Astrocyte (in vitro differentiated cells and primary cell): ENCODE data around the gene PAQR4.

Experiments used
- EZH2 ChIP-seq: IDR thresholded peaks from 2 replicates; pipeline ENCODE4 v1.6.1; 2012; ENCODE audit warnings: mild to moderate bottlenecking, low read length, inconsistent platforms; ENCODE audit not compliant: insufficient read depth
- TF ChIP-seq, protein P1 (sequence below): IDR thresholded peaks from 2 replicates; pipeline ENCODE4 v1.5.1; 2011; ENCODE audit warnings: low read depth, mild to moderate bottlenecking, inconsistent platforms, low read length, moderate library complexity; ENCODE audit not compliant: insufficient read depth

DNA sequence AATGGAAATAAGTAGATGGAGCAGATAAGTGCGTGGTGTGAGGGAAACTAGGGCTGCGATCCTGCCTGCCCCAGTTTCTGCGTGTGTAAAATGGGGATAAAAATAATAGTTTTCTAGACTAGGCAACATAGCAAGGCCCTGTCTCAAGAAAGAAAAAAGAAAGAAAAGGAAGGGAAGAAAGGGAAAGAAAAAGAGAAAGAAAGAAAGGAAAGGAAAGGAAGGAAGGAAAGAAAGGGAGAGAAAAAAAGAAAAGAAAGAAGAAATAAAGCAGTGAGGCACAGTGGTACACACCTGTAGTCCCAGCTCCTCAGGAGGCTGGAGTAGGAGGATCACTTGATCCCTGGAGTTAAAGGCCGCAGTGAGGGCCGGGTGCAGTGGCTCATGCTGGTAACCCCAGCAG, 13.3 kb downstream of the PAQR4 start:
- TF ChIP-seq, protein P1, sequence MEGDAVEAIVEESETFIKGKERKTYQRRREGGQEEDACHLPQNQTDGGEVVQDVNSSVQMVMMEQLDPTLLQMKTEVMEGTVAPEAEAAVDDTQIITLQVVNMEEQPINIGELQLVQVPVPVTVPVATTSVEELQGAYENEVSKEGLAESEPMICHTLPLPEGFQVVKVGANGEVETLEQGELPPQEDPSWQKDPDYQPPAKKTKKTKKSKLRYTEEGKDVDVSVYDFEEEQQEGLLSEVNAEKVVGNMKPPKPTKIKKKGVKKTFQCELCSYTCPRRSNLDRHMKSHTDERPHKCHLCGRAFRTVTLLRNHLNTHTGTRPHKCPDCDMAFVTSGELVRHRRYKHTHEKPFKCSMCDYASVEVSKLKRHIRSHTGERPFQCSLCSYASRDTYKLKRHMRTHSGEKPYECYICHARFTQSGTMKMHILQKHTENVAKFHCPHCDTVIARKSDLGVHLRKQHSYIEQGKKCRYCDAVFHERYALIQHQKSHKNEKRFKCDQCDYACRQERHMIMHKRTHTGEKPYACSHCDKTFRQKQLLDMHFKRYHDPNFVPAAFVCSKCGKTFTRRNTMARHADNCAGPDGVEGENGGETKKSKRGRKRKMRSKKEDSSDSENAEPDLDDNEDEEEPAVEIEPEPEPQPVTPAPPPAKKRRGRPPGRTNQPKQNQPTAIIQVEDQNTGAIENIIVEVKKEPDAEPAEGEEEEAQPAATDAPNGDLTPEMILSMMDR = no peak
- TF ChIP-seq EZH2 = no peak
